ENCODE data around the gene ZNF865. TPM values are rescaled to one million over a fixed set of nuclear protein-coding genes. Genes with fewer than 3 reads are reported as not detected.

The ZNF865 gene
- total RNA-seq, 4 donors from 2014 or later = 2.2 to 6.3 (median 3.8) TPM

DNA sequence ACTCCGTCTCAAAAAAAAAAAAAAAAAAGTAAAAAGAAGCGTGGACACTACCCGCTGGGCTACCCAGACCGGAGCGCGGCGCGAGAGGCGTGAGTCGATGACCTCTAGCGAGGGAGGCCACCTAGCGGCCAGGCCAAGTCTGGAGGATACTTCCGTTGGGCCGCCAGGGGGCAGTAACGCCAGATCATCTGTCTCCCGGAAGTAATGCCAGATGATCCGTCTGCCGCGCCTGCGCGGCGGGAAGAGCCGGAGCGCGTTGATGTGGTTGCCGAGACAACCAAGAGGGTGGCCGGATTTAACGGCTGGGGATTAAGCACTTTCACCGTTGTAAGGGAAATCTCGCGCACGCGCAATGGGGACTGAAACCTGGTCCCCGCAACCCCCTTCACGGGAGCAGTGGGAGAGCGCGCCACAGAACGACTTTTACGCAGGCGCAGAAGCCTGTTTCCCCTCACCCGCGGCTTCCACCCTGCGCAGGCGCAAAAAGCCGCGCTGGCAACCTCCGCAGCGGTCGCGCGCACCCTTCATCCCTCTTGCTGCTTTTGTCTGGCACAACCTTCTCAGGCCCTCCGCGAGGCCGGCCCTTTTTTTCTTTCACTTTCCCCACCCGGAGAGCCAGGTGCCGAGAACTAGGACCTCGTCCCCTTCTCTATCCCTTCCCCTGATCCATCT is 48.3 kb downstream of the ZNF865 start:
- peak; percentile 91 for DNase-seq (ENCODE audit: low spot score)
- peak; percentile 76 for ATAC-seq (ENCODE audit: low FRiP score)
- TF ChIP-seq, protein P1, sequence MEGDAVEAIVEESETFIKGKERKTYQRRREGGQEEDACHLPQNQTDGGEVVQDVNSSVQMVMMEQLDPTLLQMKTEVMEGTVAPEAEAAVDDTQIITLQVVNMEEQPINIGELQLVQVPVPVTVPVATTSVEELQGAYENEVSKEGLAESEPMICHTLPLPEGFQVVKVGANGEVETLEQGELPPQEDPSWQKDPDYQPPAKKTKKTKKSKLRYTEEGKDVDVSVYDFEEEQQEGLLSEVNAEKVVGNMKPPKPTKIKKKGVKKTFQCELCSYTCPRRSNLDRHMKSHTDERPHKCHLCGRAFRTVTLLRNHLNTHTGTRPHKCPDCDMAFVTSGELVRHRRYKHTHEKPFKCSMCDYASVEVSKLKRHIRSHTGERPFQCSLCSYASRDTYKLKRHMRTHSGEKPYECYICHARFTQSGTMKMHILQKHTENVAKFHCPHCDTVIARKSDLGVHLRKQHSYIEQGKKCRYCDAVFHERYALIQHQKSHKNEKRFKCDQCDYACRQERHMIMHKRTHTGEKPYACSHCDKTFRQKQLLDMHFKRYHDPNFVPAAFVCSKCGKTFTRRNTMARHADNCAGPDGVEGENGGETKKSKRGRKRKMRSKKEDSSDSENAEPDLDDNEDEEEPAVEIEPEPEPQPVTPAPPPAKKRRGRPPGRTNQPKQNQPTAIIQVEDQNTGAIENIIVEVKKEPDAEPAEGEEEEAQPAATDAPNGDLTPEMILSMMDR (IDR thresholded peaks at IDR 0.05) = peak in 2 of 3 donors; percentile 98 to 100

GRCh38 chr19:55654323-55654867 is 48.9 kb downstream of the ZNF865 start:
- DNase-seq (ENCODE audit: low spot score) = peak; percentile 99
- TF ChIP-seq, protein P1 (IDR thresholded peaks at IDR 0.05) = no peak

DNA sequence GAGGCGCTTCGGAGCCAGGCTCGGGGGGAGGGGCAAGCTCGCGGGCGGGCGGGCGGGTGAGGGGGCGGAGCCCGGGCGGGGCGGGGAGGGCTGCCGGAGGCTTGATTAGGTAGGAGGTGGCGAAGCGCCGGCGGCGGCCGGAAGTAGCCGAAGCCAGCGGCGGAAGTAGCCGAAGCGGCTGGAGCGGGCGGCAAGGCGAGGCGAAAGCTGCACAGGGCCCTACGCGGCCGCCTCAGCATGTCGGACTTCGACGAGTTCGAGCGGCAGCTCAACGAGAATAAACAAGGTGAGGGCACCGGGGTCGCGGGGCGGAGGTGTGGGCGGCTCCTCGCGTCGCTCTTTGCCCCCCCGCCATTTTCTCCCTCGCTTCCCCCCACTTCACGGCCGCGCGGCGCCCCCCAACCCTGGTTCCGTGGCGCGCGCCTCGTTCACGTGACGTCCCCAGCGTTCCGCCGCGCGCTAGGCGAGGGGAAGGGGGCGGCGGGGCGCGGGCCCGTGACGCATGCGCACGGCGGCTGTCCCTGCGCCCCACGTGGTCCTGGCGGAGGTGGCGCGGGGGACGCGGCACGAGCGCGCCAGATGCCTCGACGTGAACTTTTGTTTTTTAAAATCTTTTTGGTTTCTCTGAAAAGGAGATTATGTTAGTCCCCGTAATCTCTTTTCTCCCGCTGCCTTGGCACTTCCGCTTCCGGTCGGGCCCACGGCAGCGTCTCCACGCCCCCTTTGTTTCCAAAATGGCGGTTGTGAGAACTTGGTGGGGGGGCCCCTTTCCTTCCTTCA is 49.6 kb downstream of the ZNF865 start, which contains the start of gene U2AF2:
Gene U2AF2, plus strand, starts transcription at position 168 of the 780 bp plus-strand sequence. Its CDS starts 70 bp downstream, at position 238.
- ATAC-seq (ENCODE audit: low FRiP score) = peak; percentile 52
- TF ChIP-seq, protein P1 (IDR thresholded peaks at IDR 0.05) = no peak
- peak; percentile 86 for DNase-seq (ENCODE audit: low spot score)

More at GRCh38 chr19:55654323-55654867, 48.9 kb downstream of the ZNF865 start:
- peak; percentile 74 for ATAC-seq (ENCODE audit: low FRiP score)

DNA sequence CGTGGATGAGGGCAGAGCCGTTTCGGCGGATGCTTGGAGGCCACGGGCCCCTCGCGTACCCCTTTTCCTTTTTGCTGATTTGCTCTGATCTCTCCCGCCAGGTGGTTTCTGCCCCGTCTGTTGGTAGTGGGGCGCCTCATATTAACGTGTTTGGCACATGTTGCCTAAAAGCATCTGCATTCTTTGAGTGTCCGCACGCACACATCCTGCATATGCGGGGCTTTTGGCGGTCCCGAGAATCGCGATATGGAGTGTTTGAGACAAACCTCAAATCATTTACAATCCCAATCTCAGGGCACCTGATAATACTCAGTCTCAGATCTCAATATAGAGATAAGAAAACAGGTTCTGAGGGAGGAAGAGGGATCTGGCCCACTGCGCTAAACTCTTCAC is 50.2 kb downstream of the ZNF865 start:
- TF ChIP-seq, protein P1 (IDR thresholded peaks at IDR 0.05) = no peak

DNA sequence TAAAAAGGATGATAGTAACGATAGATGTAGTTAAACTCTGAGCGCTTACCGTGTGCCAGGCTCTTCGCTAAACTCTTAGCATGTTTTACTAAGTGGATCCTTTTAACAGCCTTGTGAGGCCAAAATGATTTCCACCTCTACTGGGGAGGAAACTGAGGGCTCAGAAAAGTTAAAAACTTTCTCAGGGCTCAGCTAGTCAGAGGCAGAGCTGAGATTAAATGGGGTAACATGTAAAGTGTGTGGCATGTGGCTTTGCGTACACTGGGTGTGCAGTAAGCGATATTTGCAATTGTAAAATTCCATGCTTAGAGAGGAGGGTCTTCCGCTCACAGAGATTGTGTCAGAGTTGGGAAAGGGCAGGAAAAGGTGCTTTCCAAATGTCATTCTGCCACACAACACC is 51.1 kb downstream of the ZNF865 start:
- TF ChIP-seq, protein P1 (IDR thresholded peaks at IDR 0.05) = no peak
- DNase-seq (ENCODE audit: low spot score) = no peak
- no peak for ATAC-seq (ENCODE audit: low FRiP score)

More for the DNA sequence above, 50.2 kb downstream of the ZNF865 start:
- no peak for DNase-seq (ENCODE audit: low spot score)
- ATAC-seq (ENCODE audit: low FRiP score) = no peak

- ATAC-seq (ENCODE audit: low FRiP score) = no peak
- TF ChIP-seq, protein P1 (IDR thresholded peaks at IDR 0.05) = no peak
These were observed 51.7 kb downstream of the ZNF865 start for GRCh38 chr19:55656988-55657747.

More at GRCh38 chr19:55656988-55657747, 51.7 kb downstream of the ZNF865 start:
- DNase-seq (ENCODE audit: low spot score) = no peak

All from omental fat pad (tissue), 4 donors.